Measurements from ENCODE around the gene PWWP2B. TPM values are rescaled to one million over a fixed set of nuclear protein-coding genes. Genes with fewer than 3 reads are reported as not detected.

Gene PWWP2B
- total RNA-seq, 2 donors from 2014 or later = 7.7 to 8.1 TPM

- Histone ChIP-seq H3K4me1 (peaks cover 0 to 5% of the 10 kb centered on the region in 2 donors), H3K27me3 (no peaks in the 10 kb centered on the region), H3K27ac (no peak overlapping the region), H3K9me3 (no peaks in the 10 kb centered on the region), H3K36me3 (no peaks in the 10 kb centered on the region), H3K4me3 (no peak overlapping the region)
- DNase-seq (ENCODE audit: low spot score) = no peak
- TF ChIP-seq, protein P1, sequence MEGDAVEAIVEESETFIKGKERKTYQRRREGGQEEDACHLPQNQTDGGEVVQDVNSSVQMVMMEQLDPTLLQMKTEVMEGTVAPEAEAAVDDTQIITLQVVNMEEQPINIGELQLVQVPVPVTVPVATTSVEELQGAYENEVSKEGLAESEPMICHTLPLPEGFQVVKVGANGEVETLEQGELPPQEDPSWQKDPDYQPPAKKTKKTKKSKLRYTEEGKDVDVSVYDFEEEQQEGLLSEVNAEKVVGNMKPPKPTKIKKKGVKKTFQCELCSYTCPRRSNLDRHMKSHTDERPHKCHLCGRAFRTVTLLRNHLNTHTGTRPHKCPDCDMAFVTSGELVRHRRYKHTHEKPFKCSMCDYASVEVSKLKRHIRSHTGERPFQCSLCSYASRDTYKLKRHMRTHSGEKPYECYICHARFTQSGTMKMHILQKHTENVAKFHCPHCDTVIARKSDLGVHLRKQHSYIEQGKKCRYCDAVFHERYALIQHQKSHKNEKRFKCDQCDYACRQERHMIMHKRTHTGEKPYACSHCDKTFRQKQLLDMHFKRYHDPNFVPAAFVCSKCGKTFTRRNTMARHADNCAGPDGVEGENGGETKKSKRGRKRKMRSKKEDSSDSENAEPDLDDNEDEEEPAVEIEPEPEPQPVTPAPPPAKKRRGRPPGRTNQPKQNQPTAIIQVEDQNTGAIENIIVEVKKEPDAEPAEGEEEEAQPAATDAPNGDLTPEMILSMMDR (IDR thresholded peaks at IDR 0.05) = no peak
Observed at GRCh38 chr10:132381741-132382140, 15.3 kb upstream of the PWWP2B start.

DNA sequence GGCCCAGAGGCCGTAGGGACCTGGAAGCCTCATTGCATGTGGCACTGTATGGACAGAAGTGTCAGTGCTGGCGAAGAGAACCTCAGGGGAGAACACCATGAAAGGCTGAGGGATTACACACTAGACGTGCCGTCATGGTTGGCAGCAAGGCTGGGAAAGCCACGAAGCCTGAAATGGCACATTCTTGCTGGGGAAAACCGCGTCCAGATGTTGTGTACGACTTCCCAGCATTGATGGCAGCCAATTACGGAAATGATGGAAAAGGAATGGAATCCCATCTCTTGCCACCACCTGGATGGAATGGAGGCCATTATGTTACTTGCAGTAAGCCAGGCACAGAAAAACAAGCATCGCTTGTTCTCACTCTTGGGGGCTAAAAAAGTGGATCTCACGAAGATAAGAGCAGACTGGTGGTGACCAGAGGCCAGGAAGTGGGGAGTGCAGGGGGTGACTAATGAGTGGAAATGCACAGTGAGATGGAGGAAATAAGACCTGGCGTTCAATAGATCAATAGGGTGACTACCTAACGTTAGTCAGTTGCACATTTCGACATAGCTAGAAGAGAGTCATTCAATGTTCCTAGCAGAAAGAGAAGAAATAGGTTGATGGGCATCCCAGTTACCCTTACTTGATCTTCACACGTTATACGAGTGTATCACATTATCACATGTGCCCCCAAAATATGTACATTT lies 14.6 kb upstream of the PWWP2B start:
- Histone ChIP-seq H3K4me1 (peaks cover 0 to 5% of the 10 kb centered on the region in 2 donors), H3K27me3 (no peaks in the 10 kb centered on the region), H3K27ac (no peak overlapping the region), H3K36me3 (no peaks in the 10 kb centered on the region), H3K9me3 (no peaks in the 10 kb centered on the region), H3K4me3 (no peak overlapping the region)
- no peak for DNase-seq (ENCODE audit: low spot score)
- TF ChIP-seq, protein P1 (IDR thresholded peaks at IDR 0.05) = no peak

DNA sequence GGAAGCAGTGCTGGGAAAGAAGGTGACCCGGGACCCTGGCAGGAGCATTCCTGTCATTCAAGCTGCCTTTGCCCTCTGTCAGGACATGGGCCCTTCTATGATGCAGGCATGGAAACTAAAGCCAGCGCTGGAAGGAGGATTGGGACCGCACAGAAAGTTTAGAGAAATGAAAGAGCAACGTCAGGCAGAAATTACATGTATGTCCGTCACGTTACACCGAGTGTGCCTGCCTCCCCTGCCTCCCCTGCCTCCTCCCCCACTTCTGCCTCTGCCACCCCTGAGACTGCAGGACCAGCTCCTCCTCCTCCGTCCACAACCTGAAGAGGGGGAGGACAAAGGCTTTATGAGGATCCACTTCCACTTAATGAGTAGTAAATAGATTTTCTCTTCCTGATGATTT lies 13.9 kb upstream of the PWWP2B start:
- Histone ChIP-seq H3K9me3 (no peaks in the 10 kb centered on the region), H3K27me3 (no peaks in the 10 kb centered on the region), H3K36me3 (no peaks in the 10 kb centered on the region), H3K4me3 (no peak overlapping the region), H3K4me1 (peaks cover 0 to 5% of the 10 kb centered on the region in 2 donors), H3K27ac (no peak overlapping the region)
- no peak for DNase-seq (ENCODE audit: low spot score)
- TF ChIP-seq, protein P1 (IDR thresholded peaks at IDR 0.05) = no peak

GRCh38 chr10:132383751-132384196 lies 13.2 kb upstream of the PWWP2B start:
- TF ChIP-seq, protein P1 (IDR thresholded peaks at IDR 0.05) = no peak
- Histone ChIP-seq H3K27me3 (no peaks in the 10 kb centered on the region), H3K36me3 (no peaks in the 10 kb centered on the region), H3K4me3 (no peak overlapping the region), H3K9me3 (no peaks in the 10 kb centered on the region), H3K27ac (no peak overlapping the region), H3K4me1 (peaks cover 0 to 5% of the 10 kb centered on the region in 2 donors)
- DNase-seq (ENCODE audit: low spot score) = no peak

- peaks cover 0 to 11% of the 10 kb centered on the region in 2 donors for H3K4me1 ChIP-seq
- no peak for DNase-seq (ENCODE audit: low spot score)
- TF ChIP-seq, protein P1 (IDR thresholded peaks at IDR 0.05) = no peak
Observed at GRCh38 chr10:132384618-132385388, 12.2 kb upstream of the PWWP2B start.

More at GRCh38 chr10:132384618-132385388, 12.2 kb upstream of the PWWP2B start:
- H3K27me3 ChIP-seq = no peaks in the 10 kb centered on the region
- no peaks in the 10 kb centered on the region for H3K36me3 ChIP-seq
- no peaks in the 10 kb centered on the region for H3K9me3 ChIP-seq
- H3K27ac ChIP-seq = no peak overlapping the region
- H3K4me3 ChIP-seq = no peak overlapping the region

Measured in right atrium auricular region (tissue), 2 donors.